K562 (cell line): ENCODE results near the gene ZDHHC15. TPM values are rescaled to one million over a fixed set of nuclear protein-coding genes. Genes with fewer than 3 reads are reported as not detected.

Experiments
- ATAC-seq: fragments of 200-7000 bp; cut with Tn5 transposase; 3 replicates; pipeline ENCODE4 v1.9.1; 2020; ENCODE audit warnings: moderate library complexity
- BruUV-seq: library from RNA; stranded (reverse); fragments of 400-500 nt; replicated peaks from 2 replicates; lab custom pipeline; 2021; lab: Mats Ljungman, UMichigan
- CTCF ChIA-PET: fragments of 300-600 bp; formaldehyde crosslinking; extraction: SDS; loops from one replicate; lab custom pipeline; 2021; ENCODE audit warnings: low intra/inter-chr PET ratio; lab: Yijun Ruan, JAX
- POLR2A ChIA-PET: fragments of 300-600, 350-650 bp; sonication (Branson Sonifier 250); formaldehyde crosslinking; extraction: SDS; loops from one replicate; lab custom pipeline; 2021; ENCODE audit warnings: antibody characterized with exemption, inconsistent platforms; lab: Yijun Ruan, JAX
- DNase-seq, 4 experiments: peaks; one replicate each; pipeline versions ENCODE4 v3.0.0 to v3.0.0-alpha.2; 2011 to 2018; ENCODE audit warnings: low spot score in 3 of 4, mixed read lengths in 3 of 4; ENCODE audit errors: extremely low read depth in 1 of 4
- FAIRE-seq: peaks from 2 replicates; lab custom pipeline; 2011; peaks lifted over from hg19 to GRCh38; lab: Jason Lieb, UNC
- H2AFZ ChIP-seq: 2 replicates; pipeline ENCODE4 v1.6.0; 2011; ENCODE audit warnings: low read depth, low read length, control low read depth, inconsistent platforms
- H3K27ac ChIP-seq: fragments of 200-600 bp; 3 replicates; pipeline ENCODE4 v1.8.0; 2011; ENCODE audit warnings: low read depth, mild to moderate bottlenecking, control low read depth, inconsistent platforms, low read length, moderate library complexity, mixed read lengths; ENCODE audit errors: extremely low read depth
- H3K27me3 ChIP-seq, 2 experiments: fragments of 300-600 bp in 1 of 2; 2 replicates in 1 of 2; 3 replicates in 1 of 2; pipeline versions ENCODE4 v1.6.0 to v1.8.0; 2011; ENCODE audit warnings: inconsistent platforms in 2 of 2, low read length in 2 of 2, mild to moderate bottlenecking in 1 of 2, mixed read lengths in 1 of 2, moderate library complexity in 1 of 2; ENCODE audit not compliant: control insufficient read depth in 2 of 2, insufficient read depth in 2 of 2
- H3K36me3 ChIP-seq: fragments of 300-600 bp; 3 replicates; pipeline ENCODE4 v1.8.0; 2011; ENCODE audit warnings: mild to moderate bottlenecking, low read length, inconsistent platforms; ENCODE audit not compliant: control insufficient read depth, insufficient read depth
- H3K4me1 ChIP-seq, 2 experiments: fragments of 200-600 bp in 1 of 2; replicated peaks in 1 of 2; 2 replicates in 1 of 2; 3 replicates in 1 of 2; pipeline versions ENCODE4 v1.5.1 to v1.8.0; 2011; ENCODE audit warnings: inconsistent platforms in 2 of 2, low read length in 2 of 2, mild to moderate bottlenecking in 1 of 2, mixed read lengths in 1 of 2, moderate library complexity in 1 of 2; ENCODE audit not compliant: control insufficient read depth in 2 of 2, insufficient read depth in 2 of 2
- H3K4me2 ChIP-seq: 2 replicates; pipeline ENCODE4 v1.6.1; 2011; ENCODE audit warnings: low read length, control low read depth, inconsistent platforms, mixed read lengths; ENCODE audit not compliant: insufficient read depth
- H3K4me3 ChIP-seq: fragments of 200-600 bp; sonication (generic), shearing (Covaris generic); 2 replicates; pipeline ENCODE4 v1.5.1; 2016; ENCODE audit warnings: control low read depth, inconsistent platforms
- H3K79me2 ChIP-seq: fragments of 200-600 bp; 3 replicates; pipeline ENCODE4 v1.8.0; 2011; ENCODE audit warnings: low read length, inconsistent platforms; ENCODE audit not compliant: control insufficient read depth, insufficient read depth
- H3K9ac ChIP-seq, 2 experiments: 2 replicates each; pipeline versions ENCODE4 v1.6.0 to v1.6.1; 2011; ENCODE audit warnings: low read depth in 2 of 2, low read length in 2 of 2, control low read depth in 1 of 2, inconsistent platforms in 1 of 2, mild to moderate bottlenecking in 1 of 2, mixed read lengths in 1 of 2; ENCODE audit not compliant: insufficient read depth in 1 of 2
- H3K9me1 ChIP-seq: one replicate; pipeline ENCODE4 v1.6.0; 2011; ENCODE audit warnings: inconsistent platforms, mild to moderate bottlenecking, low read length, moderate library complexity; ENCODE audit not compliant: control insufficient read depth, insufficient read depth
- H3K9me3 ChIP-seq: replicated peaks from 2 replicates; pipeline ENCODE4 v1.5.1; 2011; ENCODE audit warnings: low read depth, low read length, inconsistent platforms; ENCODE audit not compliant: control insufficient read depth, insufficient read depth
- H4K20me1 ChIP-seq: replicated peaks from 2 replicates; pipeline ENCODE4 v1.6.1; 2011; ENCODE audit warnings: low read length, inconsistent platforms, mixed read lengths; ENCODE audit not compliant: control insufficient read depth, insufficient read depth
- ATF1 ChIP-seq, 2 experiments: fragments of 450-650 bp in 1 of 2; IDR thresholded peaks; 2 replicates each; pipeline ENCODE4 v1.6.1; 2016; ENCODE audit warnings: missing compliant biosample characterization in 1 of 2, missing genetic modification characterization in 1 of 2
- CBX1 ChIP-seq: sonication (generic); IDR thresholded peaks from 2 replicates; pipeline ENCODE4 v1.6.1; 2016; ENCODE audit warnings: antibody characterized with exemption, low read depth, mild to moderate bottlenecking
- CBX5 ChIP-seq: IDR thresholded peaks from 2 replicates; pipeline ENCODE4 v1.6.1; 2014; ENCODE audit warnings: low read depth, borderline replicate concordance
- CC2D1A ChIP-seq: fragments of 450-650 bp; IDR thresholded peaks from 2 replicates; pipeline ENCODE4 v1.6.1; 2017; ENCODE audit warnings: mild to moderate bottlenecking
- EGR1 ChIP-seq: fragments of 450-650 bp; conservative IDR thresholded peaks from 2 replicates; pipeline ENCODE4 v1.6.1; 2017; ENCODE audit warnings: mild to moderate bottlenecking
- FOXA3 ChIP-seq, 2 experiments: fragments of 450-650 bp in 1 of 2; sonication (generic) in 1 of 2; formaldehyde crosslinking; IDR thresholded peaks in 1 of 2; conservative IDR thresholded peaks in 1 of 2; 2 replicates each; pipeline versions ENCODE4 v1.4.0 to v1.8.0; 2020 to 2022; ENCODE audit warnings: mild to moderate bottlenecking in 2 of 2, missing genetic modification reagents in 1 of 2
- GABPB1 ChIP-seq: sonication (generic); formaldehyde crosslinking; IDR thresholded peaks from 2 replicates; pipeline ENCODE4 v1.8.0; 2022; ENCODE audit warnings: mild to moderate bottlenecking, missing genetic modification reagents
- GATA2 ChIP-seq: sonication (generic); formaldehyde crosslinking; IDR thresholded peaks from 2 replicates; pipeline ENCODE4 v1.4.0; 2020; ENCODE audit warnings: mild to moderate bottlenecking, missing genetic modification reagents
- HMG20A ChIP-seq: fragments of 450-650 bp; formaldehyde crosslinking; conservative IDR thresholded peaks from 2 replicates; pipeline ENCODE4 v1.4.0; 2020; ENCODE audit warnings: mild to moderate bottlenecking, mixed read lengths
- RBBP5 ChIP-seq: fragments of 200-600 bp; sonication (generic); IDR thresholded peaks from 2 replicates; pipeline ENCODE4 v1.6.1; 2012; ENCODE audit warnings: borderline replicate concordance, mild to moderate bottlenecking, low read length, control low read depth, inconsistent platforms; ENCODE audit not compliant: insufficient read depth, poor library complexity, severe bottlenecking
- WGBS: fragments of 100-300 bp; shearing (Covaris generic); methylation state at CpG from one replicate; pipeline ENCODE4 v1.1.6; 2016; ENCODE audit warnings: low coverage, mixed read lengths; ENCODE audit not compliant: insufficient coverage; ENCODE audit errors: missing lambda C conversion rate; 5-methylcytosine and 5-hydroxymethylcytosine counted together
- in situ Hi-C: fragments of 300-500 bp; cut with MboI; formaldehyde crosslinking; loops from 4 replicates; pipeline ENCODE4 v1.15.0; 2018; ENCODE audit warnings: inconsistent platforms, mixed read lengths
- intact Hi-C: fragments of 100-400 bp; cut with micrococcal nuclease; formaldehyde crosslinking; loops from 2 replicates; pipeline ENCODE4 v1.14.2; 2022
- polyA plus RNA-seq, 8 experiments: library from polyadenylated mRNA; depleted of rRNA in 4 of 8; stranded (reverse) in 5 of 8; unstranded in 3 of 8; fragments of >200 nt; fragmentation: Nextera tagmentation in 2 of 8; fragmentation: Illumina TruSeq in 1 of 8; extraction: Ambion mirVana in 2 of 8; extraction: Trizol in 1 of 8; gene quantifications; 2 replicates each; pipeline versions ENCODE4 v1.2.1 to v1.2.3, GENCODE V29; 2011 to 2014; ENCODE audit warnings: inconsistent platforms in 1 of 8, missing spikeins in 1 of 8
- total RNA-seq, 7 experiments: library from RNA; depleted of rRNA in 6 of 7; stranded (reverse); fragments of >200 nt in 6 of 7; fragmentation: Illumina TruSeq in 2 of 7; extraction: Trizol in 2 of 7; gene quantifications; 2 replicates each; pipeline versions ENCODE4 v1.2.1 to v1.2.3, GENCODE V29; 2011 to 2021; ENCODE audit warnings: low replicate concordance in 1 of 7
- TF ChIP-seq, protein P1 (sequence below): sonication (generic); formaldehyde crosslinking; IDR thresholded peaks from 2 replicates; pipeline ENCODE4 v1.8.1; 2022; ENCODE audit warnings: missing genetic modification reagents
- TF ChIP-seq, protein P2 (sequence below), 2 experiments: fragments of 450-650 bp in 1 of 2; sonication (generic) in 1 of 2; formaldehyde crosslinking in 1 of 2; IDR thresholded peaks; 2 replicates each; pipeline versions ENCODE4 v1.7.1 to v1.9.0; 2016 to 2022; ENCODE audit warnings: inconsistent platforms in 1 of 2, mild to moderate bottlenecking in 1 of 2, missing genetic modification reagents in 1 of 2

Gene ZDHHC15
- total and polyA plus RNA-seq, 9 of the 15 experiments (the other 6 are each of a cell fraction or from before 2014, with no cell fraction given): 0.01 to 0.07 (median 0.04) TPM; not detected in 4

DNA sequence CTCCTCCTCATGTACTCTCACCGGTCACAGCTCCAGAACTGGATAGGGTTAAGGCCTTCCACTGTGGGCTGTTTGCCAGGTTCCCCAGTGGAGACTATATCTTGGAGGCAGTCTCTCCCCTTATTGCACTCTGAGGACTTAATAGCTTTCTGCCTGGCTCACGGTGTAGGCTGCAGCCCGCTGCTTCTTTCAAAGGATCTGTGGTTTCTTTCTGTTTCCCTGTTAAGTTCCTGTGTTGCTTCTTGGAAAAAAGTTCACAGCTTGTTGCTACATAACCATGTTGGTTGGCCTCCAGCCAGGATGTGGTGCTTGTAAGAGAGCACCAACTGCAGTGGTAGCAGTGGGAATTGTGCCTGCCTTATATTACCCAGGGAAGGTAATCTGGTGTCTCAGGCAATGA, 24.9 kb upstream of the ZDHHC15 start:
- TF ChIP-seq HMG20A (CRISPR knock-in tag) (no peak), CBX5 (no peak), CC2D1A (no peak), FOXA3 (CRISPR knock-in tag; conservative IDR thresholded peaks at IDR 0.05 in 1 of 2, IDR thresholded peaks at IDR 0.05 in 1 of 2) (no peak), EGR1 (no peak), GABPB1 (CRISPR knock-in tag) (no peak), RBBP5 (no peak), ATF1 (CRISPR knock-in tag; IDR thresholded peaks at IDR 0.05) (no peak), ATF1 (tag; IDR thresholded peaks at IDR 0.05) (no peak), CBX1 (no peak), GATA2 (CRISPR knock-in tag) (no peak)
- TF ChIP-seq, protein P1, sequence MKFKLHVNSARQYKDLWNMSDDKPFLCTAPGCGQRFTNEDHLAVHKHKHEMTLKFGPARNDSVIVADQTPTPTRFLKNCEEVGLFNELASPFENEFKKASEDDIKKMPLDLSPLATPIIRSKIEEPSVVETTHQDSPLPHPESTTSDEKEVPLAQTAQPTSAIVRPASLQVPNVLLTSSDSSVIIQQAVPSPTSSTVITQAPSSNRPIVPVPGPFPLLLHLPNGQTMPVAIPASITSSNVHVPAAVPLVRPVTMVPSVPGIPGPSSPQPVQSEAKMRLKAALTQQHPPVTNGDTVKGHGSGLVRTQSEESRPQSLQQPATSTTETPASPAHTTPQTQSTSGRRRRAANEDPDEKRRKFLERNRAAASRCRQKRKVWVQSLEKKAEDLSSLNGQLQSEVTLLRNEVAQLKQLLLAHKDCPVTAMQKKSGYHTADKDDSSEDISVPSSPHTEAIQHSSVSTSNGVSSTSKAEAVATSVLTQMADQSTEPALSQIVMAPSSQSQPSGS (CRISPR knock-in tag): no peak
- TF ChIP-seq, protein P2, sequence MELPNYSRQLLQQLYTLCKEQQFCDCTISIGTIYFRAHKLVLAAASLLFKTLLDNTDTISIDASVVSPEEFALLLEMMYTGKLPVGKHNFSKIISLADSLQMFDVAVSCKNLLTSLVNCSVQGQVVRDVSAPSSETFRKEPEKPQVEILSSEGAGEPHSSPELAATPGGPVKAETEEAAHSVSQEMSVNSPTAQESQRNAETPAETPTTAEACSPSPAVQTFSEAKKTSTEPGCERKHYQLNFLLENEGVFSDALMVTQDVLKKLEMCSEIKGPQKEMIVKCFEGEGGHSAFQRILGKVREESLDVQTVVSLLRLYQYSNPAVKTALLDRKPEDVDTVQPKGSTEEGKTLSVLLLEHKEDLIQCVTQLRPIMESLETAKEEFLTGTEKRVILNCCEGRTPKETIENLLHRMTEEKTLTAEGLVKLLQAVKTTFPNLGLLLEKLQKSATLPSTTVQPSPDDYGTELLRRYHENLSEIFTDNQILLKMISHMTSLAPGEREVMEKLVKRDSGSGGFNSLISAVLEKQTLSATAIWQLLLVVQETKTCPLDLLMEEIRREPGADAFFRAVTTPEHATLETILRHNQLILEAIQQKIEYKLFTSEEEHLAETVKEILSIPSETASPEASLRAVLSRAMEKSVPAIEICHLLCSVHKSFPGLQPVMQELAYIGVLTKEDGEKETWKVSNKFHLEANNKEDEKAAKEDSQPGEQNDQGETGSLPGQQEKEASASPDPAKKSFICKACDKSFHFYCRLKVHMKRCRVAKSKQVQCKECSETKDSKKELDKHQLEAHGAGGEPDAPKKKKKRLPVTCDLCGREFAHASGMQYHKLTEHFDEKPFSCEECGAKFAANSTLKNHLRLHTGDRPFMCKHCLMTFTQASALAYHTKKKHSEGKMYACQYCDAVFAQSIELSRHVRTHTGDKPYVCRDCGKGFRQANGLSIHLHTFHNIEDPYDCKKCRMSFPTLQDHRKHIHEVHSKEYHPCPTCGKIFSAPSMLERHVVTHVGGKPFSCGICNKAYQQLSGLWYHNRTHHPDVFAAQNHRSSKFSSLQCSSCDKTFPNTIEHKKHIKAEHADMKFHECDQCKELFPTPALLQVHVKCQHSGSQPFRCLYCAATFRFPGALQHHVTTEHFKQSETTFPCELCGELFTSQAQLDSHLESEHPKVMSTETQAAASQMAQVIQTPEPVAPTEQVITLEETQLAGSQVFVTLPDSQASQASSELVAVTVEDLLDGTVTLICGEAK (IDR thresholded peaks at IDR 0.05): no peak
- TF ChIP-seq, protein P2 (CRISPR knock-in tag; IDR thresholded peaks at IDR 0.05): no peak
- Histone ChIP-seq H3K9ac (no peak overlapping the region), H3K9me3 (no peaks in the 10 kb centered on the region), H3K79me2 (no peaks in the 10 kb centered on the region), H3K27me3 (no peaks in the 10 kb centered on the region), H3K36me3 (no peaks in the 10 kb centered on the region), H3K4me1 (no peaks in the 10 kb centered on the region), H3K4me3 (no peak overlapping the region), H4K20me1 (no peaks in the 10 kb centered on the region), H3K4me2 (no peak overlapping the region), H2AFZ (no peak overlapping the region), H3K27ac (no peak overlapping the region), H3K9me1 (no peaks in the 10 kb centered on the region)
- FAIRE-seq (no peak), ATAC-seq (no peak), DNase-seq (no peak)
- POLR2A ChIA-PET: no interaction called here
- 0% methylated on average over 3 of the region's 3 CpGs for WGBS
- BruUV-seq: no TSS peak
- CTCF ChIA-PET: no interaction called here
- intact Hi-C loops (no loop called here), in situ Hi-C loops (no loop called here)
